Naive thymus-derived CD8-positive, alpha-beta T cell (primary cell): ENCODE data around the gene EXOC4. TPM values are rescaled to one million over a fixed set of nuclear protein-coding genes. Genes with fewer than 3 reads are reported as not detected.

Source experiments
- ATAC-seq, 2 donors: fragments of 150-1000 bp; cut with Tn5 transposase in 1 of 2; sonication (Bioruptor Pico), chemical (Tn5 transposase) in 1 of 2; 1 replicate in 1 of 2; 2 replicates in 1 of 2; pipeline ENCODE4 v1.10.0; 2021; ENCODE audit warnings: mild to moderate bottlenecking in 2 of 2, moderate library complexity in 2 of 2
- POLR2A ChIA-PET: fragments of 350-600 bp; sonication (Branson Sonifier 250); formaldehyde crosslinking; loops from one replicate; lab custom pipeline; 2021; ENCODE audit warnings: antibody characterized with exemption; lab: Charles Lee
- DNase-seq, 10 donors: peaks; one replicate each; pipeline versions ENCODE4 v3.0.0 to v3.0.0-alpha.2; 2020 to 2022
- H3K27ac Mint-ChIP-seq, 10 donors: one replicate each; pipeline ENCODE4 v1.8.0; 2020 to 2022; ENCODE audit warnings: mild to moderate bottlenecking in 10 of 10, mixed read lengths in 10 of 10, moderate library complexity in 4 of 10, inconsistent platforms in 1 of 10
- H3K27me3 Mint-ChIP-seq, 5 donors: one replicate each; pipeline ENCODE4 v1.8.0; 2021 to 2022; ENCODE audit warnings: mixed read lengths in 5 of 5
- H3K36me3 Mint-ChIP-seq, 3 donors: one replicate each; pipeline ENCODE4 v1.8.0; 2020 to 2022; ENCODE audit warnings: mixed read lengths in 3 of 3, mild to moderate bottlenecking in 2 of 3, inconsistent platforms in 1 of 3
- H3K4me1 Mint-ChIP-seq, 4 donors: one replicate each; pipeline ENCODE4 v1.8.0; 2021 to 2022; ENCODE audit warnings: mixed read lengths in 4 of 4
- H3K4me3 Mint-ChIP-seq, 10 donors: one replicate each; pipeline ENCODE4 v1.8.0; 2020 to 2022; ENCODE audit warnings: mild to moderate bottlenecking in 10 of 10, mixed read lengths in 10 of 10, moderate library complexity in 6 of 10, inconsistent platforms in 1 of 10
- H3K9me3 Mint-ChIP-seq, 9 donors: one replicate each; pipeline ENCODE4 v1.8.0; 2020 to 2022; ENCODE audit warnings: mixed read lengths in 9 of 9, mild to moderate bottlenecking in 3 of 9, inconsistent platforms in 1 of 9, moderate library complexity in 1 of 9
- polyA plus RNA-seq, 3 donors: library from polyadenylated mRNA; unstranded; fragments of 300-500 nt; fragmentation: Illumina TruSeq; gene quantifications; one replicate each; pipeline ENCODE4 v1.2.3, GENCODE V29; 2021
- total RNA-seq, 8 experiments: library from RNA in 2 of 8; stranded (reverse) in 2 of 8; gene quantifications; one replicate each; pipeline ENCODE4 v1.2.3 and lab custom pipeline; 2021 to 2026

EXOC4 gene
- total and polyA plus RNA-seq, 5 experiments from 2014 or later, result 29.4 to 68.6 (median 42.4) TPM

DNA sequence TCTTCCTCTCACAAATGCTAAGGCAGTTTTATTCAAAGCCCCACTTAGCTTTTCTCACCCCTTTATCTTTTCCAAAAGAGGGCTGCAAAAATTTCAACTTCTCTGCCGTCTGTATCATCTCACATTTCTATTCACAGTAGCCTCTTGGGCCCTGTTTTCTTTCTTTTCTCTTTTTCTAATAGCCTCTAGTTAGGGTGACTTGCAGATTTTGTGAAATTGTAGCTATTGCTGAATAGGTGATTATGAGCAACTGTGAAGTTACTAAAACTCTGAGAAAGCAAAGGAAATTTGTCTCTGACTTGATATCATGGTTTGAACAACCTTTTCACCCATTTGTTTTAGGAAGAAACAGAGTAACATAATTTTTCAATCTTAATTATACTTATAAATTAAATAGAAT is 29.2 kb downstream of the EXOC4 start:
- POLR2A ChIA-PET, result no interaction called here
- no peaks in the 10 kb centered on the region for H3K27me3 Mint-ChIP-seq
- peaks cover 12 to 27% (median 18%) of the 10 kb centered on the region in 4 donors for H3K4me1 Mint-ChIP-seq
- H3K9me3 Mint-ChIP-seq, result peaks cover 0 to 6% (median 0%) of the 10 kb centered on the region in 9 donors
- peaks cover 17 to 70% (median 65%) of the 10 kb centered on the region in 3 donors for H3K36me3 Mint-ChIP-seq
- DNase-seq (no peak), ATAC-seq (no peak)
- H3K27ac Mint-ChIP-seq, result no peak overlapping the region
- H3K4me3 Mint-ChIP-seq, result no peak overlapping the region

DNA sequence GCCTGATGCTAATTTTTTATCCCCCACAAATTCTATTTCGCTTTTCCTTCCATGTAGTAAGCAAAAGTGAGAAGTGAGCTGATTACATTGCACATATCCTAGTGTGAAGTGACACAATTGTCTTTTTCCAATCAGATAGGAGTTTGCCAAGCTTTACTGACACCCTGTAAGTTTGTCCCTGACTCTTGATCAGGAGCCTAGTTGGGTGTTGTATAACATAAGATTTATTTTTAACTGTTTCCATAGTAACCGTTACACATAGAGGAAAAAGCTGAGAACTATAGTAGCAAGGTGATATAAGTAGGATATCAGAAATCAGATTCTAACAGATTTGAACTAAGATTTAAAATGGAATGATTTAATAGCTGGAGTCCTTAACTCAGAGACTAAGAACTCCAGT is 31.2 kb downstream of the EXOC4 start:
- ATAC-seq (no peak), DNase-seq (no peak)
- Mint-ChIP-seq H3K27me3 (no peaks in the 10 kb centered on the region), H3K4me1 (peaks cover 10 to 27% (median 18%) of the 10 kb centered on the region in 4 donors), H3K4me3 (no peak overlapping the region), H3K9me3 (no peaks in the 10 kb centered on the region), H3K36me3 (peaks cover 14 to 70% (median 56%) of the 10 kb centered on the region in 3 donors), H3K27ac (no peak overlapping the region)
- POLR2A ChIA-PET, result no interaction called here

DNA sequence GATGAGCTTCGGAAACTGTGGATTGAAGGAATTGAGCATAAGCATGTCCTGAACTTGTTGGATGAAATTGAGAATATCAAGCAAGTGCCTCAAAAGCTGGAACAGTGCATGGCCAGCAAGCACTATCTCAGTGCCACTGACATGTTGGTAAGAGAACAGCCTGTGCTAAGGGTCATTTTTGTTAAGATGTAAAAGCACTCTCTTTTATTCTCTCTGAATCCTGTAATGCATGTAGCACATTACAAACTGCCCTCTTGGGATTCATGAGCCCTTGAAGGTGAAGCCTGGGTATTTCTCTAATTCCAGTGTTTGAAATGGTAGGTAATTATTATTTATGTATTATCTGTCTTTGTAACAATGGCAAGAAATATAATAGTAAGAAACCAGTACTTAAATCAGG is 36.1 kb downstream of the EXOC4 start:
- H3K4me3 Mint-ChIP-seq, result no peak overlapping the region
- H3K9me3 Mint-ChIP-seq, result no peaks in the 10 kb centered on the region
- DNase-seq, result no peak
- no peak overlapping the region for H3K27ac Mint-ChIP-seq
- peaks cover 11 to 34% (median 14%) of the 10 kb centered on the region in 4 donors for H3K4me1 Mint-ChIP-seq
- ATAC-seq, result no peak
- H3K36me3 Mint-ChIP-seq, result peaks cover 16 to 88% (median 72%) of the 10 kb centered on the region in 3 donors
- POLR2A ChIA-PET, result no interaction called here
- H3K27me3 Mint-ChIP-seq, result no peaks in the 10 kb centered on the region

DNA sequence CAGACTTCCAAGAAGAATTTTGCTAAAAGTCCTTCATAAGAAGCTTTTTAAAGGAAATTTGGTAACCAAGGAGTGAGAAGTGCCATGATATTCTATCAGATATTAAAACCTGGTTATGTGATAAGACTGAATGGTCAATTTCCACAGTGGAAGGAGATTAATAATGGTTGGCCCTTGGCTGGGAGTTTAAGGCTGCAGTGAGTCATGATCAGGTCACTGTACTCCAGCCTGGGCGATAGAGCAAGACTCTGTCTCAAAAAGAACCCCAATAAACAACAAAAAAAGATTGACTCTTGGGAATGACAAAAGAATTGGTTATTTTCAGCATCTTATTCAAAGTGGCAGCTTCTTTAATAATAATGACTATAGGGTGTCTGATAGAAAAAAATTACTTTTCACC is 37.2 kb downstream of the EXOC4 start:
- no peak overlapping the region for H3K4me3 Mint-ChIP-seq
- H3K27me3 Mint-ChIP-seq, result no peaks in the 10 kb centered on the region
- H3K36me3 Mint-ChIP-seq, result peaks cover 14 to 82% (median 67%) of the 10 kb centered on the region in 3 donors
- ATAC-seq (no peak), DNase-seq (no peak)
- no peaks in the 10 kb centered on the region for H3K9me3 Mint-ChIP-seq
- peak overlapping the region in 1 of 10 donors; percentile 11 for H3K27ac Mint-ChIP-seq
- peaks cover 5 to 27% (median 12%) of the 10 kb centered on the region in 4 donors for H3K4me1 Mint-ChIP-seq
- POLR2A ChIA-PET, result no interaction called here

DNA sequence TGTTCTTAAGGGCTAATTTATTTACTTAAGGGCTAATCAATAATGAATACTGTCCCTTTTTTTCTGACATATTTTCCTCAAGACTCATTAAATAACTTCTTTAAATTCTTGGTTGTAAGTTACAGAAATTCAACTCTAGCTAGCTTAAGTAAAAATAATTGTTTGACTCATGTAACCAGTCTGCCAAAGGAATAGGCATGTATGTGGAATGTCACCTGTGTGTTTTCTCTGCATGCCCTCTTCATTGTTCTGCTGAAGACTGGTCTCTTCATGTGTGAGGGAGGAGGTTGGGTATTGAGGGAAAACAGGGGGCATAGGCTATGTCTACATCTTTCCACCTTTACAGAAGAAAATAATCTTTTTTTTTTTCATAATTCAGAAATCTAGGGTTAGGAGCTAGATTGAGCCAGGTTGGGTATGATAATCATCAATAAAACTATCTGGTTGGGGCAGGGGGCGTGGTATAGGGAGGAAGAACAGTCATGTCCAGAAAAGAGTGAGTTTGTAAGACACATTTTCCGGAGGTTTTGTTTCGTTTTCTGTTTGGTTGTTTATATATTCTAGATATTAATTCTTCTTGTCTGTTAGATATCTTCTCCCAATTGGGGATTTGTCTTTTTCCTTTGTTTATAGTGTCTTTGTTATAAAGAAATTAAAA is 37.9 kb downstream of the EXOC4 start:
- no peak for DNase-seq
- ATAC-seq, result no peak
- Mint-ChIP-seq H3K36me3 (peaks cover 11 to 75% (median 65%) of the 10 kb centered on the region in 3 donors), H3K9me3 (no peaks in the 10 kb centered on the region), H3K4me3 (peak overlapping the region in 1 of 10 donors; percentile 23), H3K27ac (peak overlapping the region in 1 of 10 donors; percentile 6), H3K4me1 (peaks cover 3 to 19% (median 6%) of the 10 kb centered on the region in 4 donors), H3K27me3 (no peaks in the 10 kb centered on the region)
- POLR2A ChIA-PET, result no interaction called here

DNA sequence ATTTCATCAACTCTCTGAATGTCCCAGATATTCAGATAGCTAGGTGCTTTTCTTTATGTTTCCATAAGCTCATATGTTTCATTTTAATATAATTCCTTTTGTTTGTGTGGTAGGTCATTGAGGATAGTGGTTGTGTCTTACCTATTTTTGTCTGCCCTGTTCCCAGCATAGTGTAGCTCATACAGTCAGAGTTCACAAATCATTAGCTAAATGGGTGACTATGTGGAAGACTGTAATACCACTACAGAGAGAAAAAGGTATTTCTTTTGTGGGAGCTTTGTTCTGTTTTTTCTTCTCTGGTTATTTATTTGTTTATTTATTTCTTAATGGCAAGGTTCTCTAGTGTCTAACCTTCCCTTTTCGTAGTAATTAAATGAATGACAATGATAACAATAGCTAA is 39.8 kb downstream of the EXOC4 start:
- peaks cover 2 to 17% (median 5%) of the 10 kb centered on the region in 4 donors for H3K4me1 Mint-ChIP-seq
- POLR2A ChIA-PET, result no interaction called here
- no peak for ATAC-seq
- H3K27ac Mint-ChIP-seq, result no peak overlapping the region
- H3K36me3 Mint-ChIP-seq, result peaks cover 11 to 63% (median 55%) of the 10 kb centered on the region in 3 donors
- H3K27me3 Mint-ChIP-seq, result no peaks in the 10 kb centered on the region
- DNase-seq, result no peak
- H3K9me3 Mint-ChIP-seq, result no peaks in the 10 kb centered on the region
- no peak overlapping the region for H3K4me3 Mint-ChIP-seq

DNA sequence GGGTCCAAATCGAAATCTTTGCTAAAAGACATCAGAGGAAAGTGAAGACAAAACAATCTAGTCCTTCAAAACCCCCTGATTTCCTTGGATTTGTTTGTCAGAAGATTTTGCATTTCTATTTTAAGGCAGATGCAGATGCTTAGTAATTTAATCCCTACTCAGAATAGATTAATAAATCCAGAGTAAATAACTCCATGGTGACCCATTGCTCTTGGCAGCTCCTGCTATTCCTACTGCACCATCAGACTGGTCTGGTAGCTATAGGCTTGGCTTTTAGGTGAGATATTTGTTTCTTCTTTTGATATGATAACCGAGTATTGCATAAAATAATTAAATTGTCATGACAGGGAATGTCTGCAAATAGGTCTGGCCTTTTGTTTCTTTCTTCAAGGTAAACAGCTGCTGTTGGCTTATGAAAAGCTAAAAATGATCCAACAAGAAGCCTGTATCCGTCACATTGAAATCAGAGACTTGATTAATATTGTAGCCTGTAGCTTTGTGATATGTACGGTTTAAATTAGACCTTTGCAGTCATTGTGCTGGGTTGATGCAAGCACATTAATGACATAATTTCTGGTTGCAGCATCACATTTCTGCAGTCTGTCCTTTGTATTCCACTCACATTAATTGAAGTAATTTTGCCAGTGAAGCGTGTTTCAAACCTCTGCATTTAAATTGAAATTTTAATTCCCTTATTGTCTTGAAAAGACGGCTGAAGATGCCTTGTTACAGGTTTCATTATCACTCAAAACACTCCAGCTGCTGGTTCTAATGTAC is 40.7 kb downstream of the EXOC4 start:
- H3K9me3 Mint-ChIP-seq, result no peaks in the 10 kb centered on the region
- H3K27me3 Mint-ChIP-seq, result no peaks in the 10 kb centered on the region
- H3K4me1 Mint-ChIP-seq, result peaks cover 2 to 17% (median 6%) of the 10 kb centered on the region in 4 donors
- peak overlapping the region in 1 of 10 donors; percentile 14 for H3K27ac Mint-ChIP-seq
- no peak for DNase-seq
- POLR2A ChIA-PET, result no interaction called here
- ATAC-seq, result no peak
- H3K36me3 Mint-ChIP-seq, result peaks cover 7 to 54% (median 51%) of the 10 kb centered on the region in 3 donors
- H3K4me3 Mint-ChIP-seq, result no peak overlapping the region

DNA sequence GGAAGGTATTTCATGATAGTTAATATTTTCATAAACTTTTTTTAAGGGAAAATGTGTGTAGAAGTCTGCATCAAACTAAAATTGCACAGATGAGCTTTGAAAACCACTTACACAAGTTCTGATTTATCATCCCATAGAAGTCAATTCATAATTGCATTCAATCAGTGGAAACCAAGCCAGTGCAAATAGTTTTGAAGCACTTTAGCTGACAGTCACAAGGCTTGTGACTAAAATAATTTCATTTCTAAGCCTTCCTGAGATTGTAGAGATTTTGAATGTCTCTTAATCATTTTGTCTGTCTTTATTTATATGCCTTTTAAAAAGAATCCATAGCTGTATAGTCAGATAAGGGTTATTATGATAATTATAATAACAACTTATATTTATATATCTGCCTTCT is 41.4 kb downstream of the EXOC4 start:
- ATAC-seq (no peak), DNase-seq (no peak)
- POLR2A ChIA-PET, result no interaction called here
- no peaks in the 10 kb centered on the region for H3K27me3 Mint-ChIP-seq
- H3K9me3 Mint-ChIP-seq, result no peaks in the 10 kb centered on the region
- H3K4me1 Mint-ChIP-seq, result peaks cover 2 to 20% (median 6%) of the 10 kb centered on the region in 4 donors
- no peak overlapping the region for H3K4me3 Mint-ChIP-seq
- H3K27ac Mint-ChIP-seq, result no peak overlapping the region
- peaks cover under 1 to 48% (median 45%) of the 10 kb centered on the region in 3 donors for H3K36me3 Mint-ChIP-seq

DNA sequence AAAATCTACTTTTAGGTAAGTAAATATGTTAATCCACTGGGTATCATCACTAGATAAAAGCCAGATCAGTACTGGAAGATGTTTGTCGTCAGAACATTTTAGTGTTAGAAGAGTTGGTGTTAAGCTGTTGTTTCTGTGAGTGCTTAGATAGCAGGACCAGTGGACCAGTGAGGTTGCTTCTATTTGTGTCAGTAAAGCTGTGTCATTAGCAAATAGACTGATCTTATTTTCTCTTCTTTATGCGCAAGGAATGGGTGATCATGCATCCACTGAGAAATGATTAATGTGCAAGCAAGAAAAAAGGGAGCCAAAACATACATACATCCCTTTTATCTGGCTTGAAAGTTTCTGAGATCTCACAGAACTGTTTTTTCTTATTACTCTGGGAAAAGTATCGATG is 42.6 kb downstream of the EXOC4 start:
- Mint-ChIP-seq H3K36me3 (peaks cover 0 to 39% (median 36%) of the 10 kb centered on the region in 3 donors), H3K4me1 (peaks cover 4 to 33% (median 8%) of the 10 kb centered on the region in 4 donors)
- POLR2A ChIA-PET, result no interaction called here

DNA sequence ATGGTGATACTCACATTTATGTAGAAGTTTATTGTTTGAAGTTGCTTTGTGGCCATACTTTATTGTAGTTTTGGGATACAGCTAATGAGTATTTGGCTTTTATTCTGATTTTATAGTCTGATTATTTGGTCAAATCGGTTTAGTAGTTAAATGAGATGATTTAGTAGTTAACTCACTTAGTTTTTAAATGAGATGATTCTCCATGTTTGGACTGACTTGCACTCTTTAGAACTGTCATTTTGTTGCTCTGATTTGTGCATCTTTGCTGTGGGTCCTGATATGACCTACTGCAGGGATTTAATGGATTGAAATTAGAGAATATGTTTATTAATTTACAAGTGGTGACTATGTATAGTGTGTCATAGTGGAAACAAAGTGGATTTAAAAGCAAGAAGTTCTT is 44.2 kb downstream of the EXOC4 start:
- Mint-ChIP-seq H3K4me1 (peaks cover 5 to 35% (median 9%) of the 10 kb centered on the region in 4 donors), H3K36me3 (peaks cover 0 to 29% (median 27%) of the 10 kb centered on the region in 3 donors), H3K4me3 (no peak overlapping the region), H3K27ac (no peak overlapping the region), H3K9me3 (no peaks in the 10 kb centered on the region), H3K27me3 (no peaks in the 10 kb centered on the region)
- DNase-seq (no peak), ATAC-seq (no peak)
- POLR2A ChIA-PET, result no interaction called here

More for the DNA sequence above, 42.6 kb downstream of the EXOC4 start:
- Mint-ChIP-seq H3K27me3 (no peaks in the 10 kb centered on the region), H3K9me3 (no peaks in the 10 kb centered on the region), H3K27ac (no peak overlapping the region), H3K4me3 (no peak overlapping the region)
- no peak for ATAC-seq
- no peak for DNase-seq

DNA sequence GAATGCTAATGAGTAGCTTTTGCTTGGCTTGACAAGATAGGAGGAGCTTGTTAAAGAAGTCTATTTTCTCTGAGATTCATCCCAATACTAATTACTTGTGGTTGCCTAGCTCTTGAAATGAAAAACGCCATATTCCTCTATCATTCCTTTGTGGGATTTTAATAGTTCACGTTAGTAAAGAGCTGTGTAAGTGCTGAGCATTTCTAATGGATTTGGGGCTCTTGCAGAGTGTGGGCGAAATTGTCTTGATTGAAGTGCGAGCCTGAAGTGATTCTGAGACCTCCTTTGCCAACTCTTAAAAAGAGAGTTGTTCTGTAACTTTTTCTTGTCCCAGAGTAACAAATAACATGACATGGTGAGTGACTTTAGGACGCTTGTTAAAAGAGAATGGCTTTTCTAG is 45.2 kb downstream of the EXOC4 start:
- H3K36me3 Mint-ChIP-seq, result peaks cover 0 to 22% (median 19%) of the 10 kb centered on the region in 3 donors
- no peaks in the 10 kb centered on the region for H3K27me3 Mint-ChIP-seq
- POLR2A ChIA-PET, result no interaction called here
- H3K9me3 Mint-ChIP-seq, result no peaks in the 10 kb centered on the region
- no peak overlapping the region for H3K4me3 Mint-ChIP-seq
- peak overlapping the region in 1 of 10 donors; percentile 14 for H3K27ac Mint-ChIP-seq
- ATAC-seq (no peak), DNase-seq (no peak)
- peaks cover 5 to 29% (median 8%) of the 10 kb centered on the region in 4 donors for H3K4me1 Mint-ChIP-seq

DNA sequence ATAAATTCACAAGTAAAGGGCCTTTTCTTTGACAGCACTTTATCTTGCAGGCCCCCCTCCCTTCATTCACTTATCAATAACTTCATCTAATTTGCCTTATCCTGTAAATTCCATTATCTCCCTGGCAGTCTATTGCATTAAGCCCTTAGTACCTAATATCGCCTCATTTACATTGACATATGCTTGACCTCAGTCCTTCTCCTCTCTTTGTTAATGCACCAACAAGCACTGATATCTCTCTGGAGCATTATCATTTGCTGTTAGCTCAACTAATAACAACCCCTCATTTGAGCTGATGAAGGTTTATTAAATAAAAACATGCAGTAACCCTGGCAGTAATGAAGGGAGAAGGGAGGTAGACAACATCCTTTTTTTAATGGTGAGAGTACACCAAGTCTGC is 46.8 kb downstream of the EXOC4 start:
- POLR2A ChIA-PET, result no interaction called here
- no peak overlapping the region for H3K27ac Mint-ChIP-seq
- DNase-seq (no peak), ATAC-seq (no peak)
- H3K4me1 Mint-ChIP-seq, result peaks cover 5 to 34% (median 8%) of the 10 kb centered on the region in 4 donors
- H3K27me3 Mint-ChIP-seq, result no peaks in the 10 kb centered on the region
- H3K36me3 Mint-ChIP-seq, result peaks cover 0 to 16% (median 14%) of the 10 kb centered on the region in 3 donors
- H3K9me3 Mint-ChIP-seq, result no peaks in the 10 kb centered on the region
- no peak overlapping the region for H3K4me3 Mint-ChIP-seq

DNA sequence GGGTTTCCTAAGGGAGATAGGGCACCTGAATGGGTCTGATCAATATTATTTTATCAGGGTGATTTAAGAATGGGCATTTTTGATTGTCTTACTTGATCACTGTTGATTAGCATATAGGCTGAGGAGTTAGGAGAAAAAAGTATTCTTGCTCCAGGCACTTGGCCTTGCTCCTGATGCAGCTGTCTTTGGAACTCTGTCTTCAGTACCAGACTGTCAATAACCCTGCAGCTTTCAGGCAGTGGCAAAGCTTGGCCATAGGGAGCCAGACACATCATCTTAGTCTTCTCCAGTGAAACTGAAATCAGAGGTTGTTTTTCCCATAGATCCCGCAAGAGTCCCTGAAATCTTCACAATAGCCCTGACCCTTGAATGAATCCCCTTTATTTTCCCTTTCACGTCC is 47.2 kb downstream of the EXOC4 start:
- peaks cover 3 to 19% (median 17%) of the 10 kb centered on the region in 3 donors for H3K36me3 Mint-ChIP-seq
- peak overlapping the region in 1 of 10 donors; percentile 53 for H3K27ac Mint-ChIP-seq
- H3K4me3 Mint-ChIP-seq, result no peak overlapping the region
- POLR2A ChIA-PET, result no interaction called here
- DNase-seq (no peak), ATAC-seq (no peak)
- H3K27me3 Mint-ChIP-seq, result no peaks in the 10 kb centered on the region
- H3K9me3 Mint-ChIP-seq, result no peaks in the 10 kb centered on the region
- peaks cover 5 to 34% (median 7%) of the 10 kb centered on the region in 4 donors for H3K4me1 Mint-ChIP-seq
